ENCODE measurements around the gene ATXN1L. TPM values are rescaled to one million over a fixed set of nuclear protein-coding genes. Genes with fewer than 3 reads are reported as not detected.

Gene ATXN1L
- total and polyA plus RNA-seq, 2 experiments from 2014 or later: 8.6 to 20.8 TPM

DNA sequence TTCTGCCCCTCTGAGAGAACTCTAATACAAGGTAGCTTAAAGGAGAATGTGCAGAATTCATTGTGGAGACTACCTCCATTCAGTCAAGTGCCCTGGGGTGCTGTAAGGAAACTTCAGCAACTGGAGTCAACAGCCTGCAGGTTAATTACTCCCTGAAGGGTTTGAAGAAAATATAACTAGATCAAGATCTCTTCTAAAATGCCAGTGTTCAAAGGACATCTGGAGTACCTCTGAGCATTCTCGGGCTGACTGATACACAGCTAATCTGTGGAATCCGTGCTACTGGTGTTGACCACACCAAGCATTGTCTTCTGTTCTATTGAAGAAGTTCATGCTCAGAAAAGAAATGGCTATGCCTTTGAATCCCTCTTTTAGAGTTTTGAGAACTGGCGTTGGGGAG is 11.5 kb upstream of the ATXN1L start:
- Histone ChIP-seq H2AFZ (no peak overlapping the region), H3K4me1 (ENCODE audit: insufficient read depth) (no peaks in the 10 kb centered on the region), H3K4me2 (no peak overlapping the region), H3K4me3 (no peak overlapping the region), H3K27ac (no peak overlapping the region), H4K20me1 (ENCODE audit: insufficient read depth, poor library complexity, severe bottlenecking) (no peaks in the 10 kb centered on the region), H3K9me3 (ENCODE audit: low read depth) (no peaks in the 10 kb centered on the region), H3K9me2 (replicated peaks; ENCODE audit: insufficient read depth) (no peaks in the 10 kb centered on the region), H3K79me2 (no peaks in the 10 kb centered on the region), H3K27me3 (no peaks in the 10 kb centered on the region), H3K36me3 (replicated peaks; ENCODE audit: insufficient read depth, low read depth) (no peaks in the 10 kb centered on the region)
- 70% methylated on average over 3 of the region's 3 CpGs for WGBS (ENCODE audit: low lambda C conversion rate, missing lambda C conversion rate)
- TF ChIP-seq EZH2phosphoT487 (IDR thresholded peaks at IDR 0.05; ENCODE audit: low read depth, severe bottlenecking, unreplicated experiment) (no peak), CTCF (IDR thresholded peaks at IDR 0.05; ENCODE audit: poor library complexity) (no peak), EZH2 (IDR thresholded peaks at IDR 0.05; ENCODE audit: borderline replicate concordance) (no peak)
- DNase-seq (ENCODE audit: low spot score): no peak

- WGBS (ENCODE audit: low lambda C conversion rate, missing lambda C conversion rate): 88% methylated on average over 3 of the region's 3 CpGs
- no peak overlapping the region for H3K4me2 ChIP-seq
- H3K79me2 ChIP-seq: no peaks in the 10 kb centered on the region
- H3K27me3 ChIP-seq: no peaks in the 10 kb centered on the region
- no peak overlapping the region for H3K27ac ChIP-seq
- no peaks in the 10 kb centered on the region for H3K36me3 ChIP-seq (replicated peaks; ENCODE audit: insufficient read depth, low read depth)
- no peak overlapping the region for H2AFZ ChIP-seq
- H3K4me3 ChIP-seq: no peak overlapping the region
- H3K9me2 ChIP-seq (replicated peaks; ENCODE audit: insufficient read depth): no peaks in the 10 kb centered on the region
- peaks cover 4% of the 10 kb centered on the region for H3K4me1 ChIP-seq (ENCODE audit: insufficient read depth)
- H4K20me1 ChIP-seq (ENCODE audit: insufficient read depth, poor library complexity, severe bottlenecking): no peaks in the 10 kb centered on the region
- DNase-seq (ENCODE audit: low spot score): no peak
- no peaks in the 10 kb centered on the region for H3K9me3 ChIP-seq (ENCODE audit: low read depth)
- TF ChIP-seq CTCF (IDR thresholded peaks at IDR 0.05; ENCODE audit: poor library complexity): no peak
Observed at GRCh38 chr16:71837150-71837549, 8.6 kb upstream of the ATXN1L start.

GRCh38 chr16:71840052-71840451 is 5.7 kb upstream of the ATXN1L start:
- H3K4me2 ChIP-seq: no peak overlapping the region
- no peak overlapping the region for H3K4me3 ChIP-seq
- H3K27ac ChIP-seq: no peak overlapping the region
- no peak for TF ChIP-seq CTCF (IDR thresholded peaks at IDR 0.05; ENCODE audit: poor library complexity)
- no peak for TF ChIP-seq EZH2phosphoT487 (IDR thresholded peaks at IDR 0.05; ENCODE audit: low read depth, severe bottlenecking, unreplicated experiment)
- no peak for TF ChIP-seq EZH2 (IDR thresholded peaks at IDR 0.05; ENCODE audit: borderline replicate concordance)
- no peaks in the 10 kb centered on the region for H4K20me1 ChIP-seq (ENCODE audit: insufficient read depth, poor library complexity, severe bottlenecking)
- no peak for DNase-seq (ENCODE audit: low spot score)
- 61% methylated on average over 7 of the region's 7 CpGs for WGBS (ENCODE audit: low lambda C conversion rate, missing lambda C conversion rate)
- H3K9me2 ChIP-seq (replicated peaks; ENCODE audit: insufficient read depth): no peaks in the 10 kb centered on the region
- H3K27me3 ChIP-seq: no peaks in the 10 kb centered on the region
- H3K4me1 ChIP-seq (ENCODE audit: insufficient read depth): peaks cover 4% of the 10 kb centered on the region
- H2AFZ ChIP-seq: no peak overlapping the region
- H3K9me3 ChIP-seq (ENCODE audit: low read depth): no peaks in the 10 kb centered on the region
- H3K79me2 ChIP-seq: no peaks in the 10 kb centered on the region
- no peaks in the 10 kb centered on the region for H3K36me3 ChIP-seq (replicated peaks; ENCODE audit: insufficient read depth, low read depth)

DNA sequence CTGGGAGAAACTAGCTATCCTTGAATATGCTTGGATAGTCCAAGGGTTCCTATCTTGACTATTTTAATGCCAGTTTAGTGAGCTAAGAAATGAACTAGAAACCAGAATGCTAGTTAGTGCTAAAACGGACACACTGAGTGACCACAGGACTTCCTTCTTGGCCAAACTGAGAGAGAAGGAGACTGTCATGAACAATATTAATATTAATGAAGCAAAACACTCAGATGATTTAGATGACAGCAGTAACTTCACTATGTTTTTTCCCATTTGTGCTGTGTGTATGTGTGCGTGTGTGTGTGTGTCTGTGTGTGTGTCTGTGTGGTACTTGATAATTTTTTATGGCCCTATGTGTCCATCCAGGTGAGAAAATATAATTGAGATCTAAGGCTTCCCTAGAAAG is 2.2 kb upstream of the ATXN1L start:
- peaks cover 3% of the 10 kb centered on the region for H4K20me1 ChIP-seq (ENCODE audit: insufficient read depth, poor library complexity, severe bottlenecking)
- H3K36me3 ChIP-seq (replicated peaks; ENCODE audit: insufficient read depth, low read depth): no peaks in the 10 kb centered on the region
- no peaks in the 10 kb centered on the region for H3K9me2 ChIP-seq (replicated peaks; ENCODE audit: insufficient read depth)
- no peaks in the 10 kb centered on the region for H3K9me3 ChIP-seq (ENCODE audit: low read depth)
- H3K79me2 ChIP-seq: peaks cover 25% of the 10 kb centered on the region
- H3K27me3 ChIP-seq: no peaks in the 10 kb centered on the region
- 89% methylated on average over 2 of the region's 2 CpGs for WGBS (ENCODE audit: low lambda C conversion rate, missing lambda C conversion rate)
- H3K4me3 ChIP-seq: no peak overlapping the region
- peak overlapping the region; percentile 11 for H3K27ac ChIP-seq
- no peak overlapping the region for H2AFZ ChIP-seq
- H3K4me1 ChIP-seq (ENCODE audit: insufficient read depth): peaks cover 13% of the 10 kb centered on the region
- no peak overlapping the region for H3K4me2 ChIP-seq
- no peak for DNase-seq (ENCODE audit: low spot score)
- TF ChIP-seq EZH2phosphoT487 (IDR thresholded peaks at IDR 0.05; ENCODE audit: low read depth, severe bottlenecking, unreplicated experiment): no peak
